Panc1 (cell line): ENCODE results near the gene KMT5C. TPM values are rescaled to one million over a fixed set of nuclear protein-coding genes. Genes with fewer than 3 reads are reported as not detected.
A peak's percentile ranks its signal among the peaks of the same experiment; 100 is the strongest.

Experiments used
- ATAC-seq: fragments of 200-7000 bp; cut with Tn5 transposase; 2 replicates; pipeline ENCODE4 v1.9.1; 2020; ENCODE audit warnings: mild to moderate bottlenecking, moderate library complexity
- BruUV-seq: library from RNA; stranded (reverse); fragments of 400-500 nt; replicated peaks from 2 replicates; lab custom pipeline; 2021; lab: Mats Ljungman, UMichigan
- CTCF ChIA-PET: fragments of 300-600 bp; sonication (Branson Sonifier 250); formaldehyde crosslinking; loops from one replicate; lab custom pipeline; 2022; ENCODE audit warnings: antibody characterized with exemption; lab: Charles Lee
- POLR2A ChIA-PET: fragments of 300-600 bp; sonication (Branson Sonifier 250); formaldehyde crosslinking; loops from one replicate; lab custom pipeline; 2022; ENCODE audit warnings: antibody characterized with exemption; lab: Charles Lee
- DNase-seq: peaks from one replicate; pipeline ENCODE4 v3.0.0-alpha.2; 2010; ENCODE audit warnings: low read depth, low spot score
- H3K27ac ChIP-seq: 2 replicates; pipeline ENCODE4 v1.5.1; 2011; ENCODE audit warnings: mild to moderate bottlenecking, low read length, inconsistent platforms
- H3K27me3 ChIP-seq: fragments of 200-500 bp; sonication (Bioruptor generic); 2 replicates; pipeline ENCODE4 v1.6.0; 2014; ENCODE audit warnings: low read length, inconsistent platforms; ENCODE audit not compliant: control insufficient read depth, insufficient read depth
- H3K36me3 ChIP-seq: fragments of 200-500 bp; sonication (Bioruptor generic); 2 replicates; pipeline ENCODE4 v1.5.1; 2014; ENCODE audit warnings: inconsistent platforms, mild to moderate bottlenecking, low read length, moderate library complexity; ENCODE audit not compliant: control insufficient read depth, insufficient read depth
- H3K4me1 ChIP-seq: 2 replicates; pipeline ENCODE4 v1.5.1; 2011; ENCODE audit warnings: inconsistent platforms, mild to moderate bottlenecking, low read length, moderate library complexity; ENCODE audit not compliant: control insufficient read depth, insufficient read depth
- H3K4me3 ChIP-seq, 2 experiments: 2 replicates each; pipeline ENCODE4 v1.5.1; 2011 to 2012; ENCODE audit warnings: low read depth in 2 of 2, low read length in 2 of 2, mild to moderate bottlenecking in 2 of 2, inconsistent platforms in 1 of 2, moderate library complexity in 1 of 2
- H3K9me3 ChIP-seq: fragments of 200-500 bp; sonication (Bioruptor generic); 2 replicates; pipeline ENCODE4 v1.5.1; 2014; ENCODE audit warnings: low read depth, mild to moderate bottlenecking, inconsistent platforms, low read length, moderate library complexity; ENCODE audit not compliant: control insufficient read depth, insufficient read depth
- CTCF ChIP-seq: fragments of 450-650 bp; IDR thresholded peaks from 2 replicates; pipeline ENCODE4 v1.5.1; 2017; ENCODE audit warnings: mild to moderate bottlenecking
- POLR2AphosphoS5 ChIP-seq: IDR thresholded peaks from 2 replicates; pipeline ENCODE4 v1.6.1; 2012; ENCODE audit warnings: mild to moderate bottlenecking, low read depth, low read length, moderate library complexity
- SIN3A ChIP-seq: IDR thresholded peaks from 2 replicates; pipeline ENCODE4 v1.6.1; 2012; ENCODE audit warnings: low read depth, mild to moderate bottlenecking, low read length, moderate library complexity, borderline replicate concordance; ENCODE audit not compliant: insufficient read depth
- TCF7L2 ChIP-seq: IDR thresholded peaks from 2 replicates; pipeline ENCODE4 v1.6.1; 2011; ENCODE audit warnings: mild to moderate bottlenecking, low read depth, low read length, inconsistent platforms
- in situ Hi-C: cut with HindIII; loops from 2 replicates; pipeline ENCODE4 v1.10.0; 2016; ENCODE audit warnings: low sequenced_read_pairs, low pct_unique_long_range_greater_than_20kb
- intact Hi-C: fragments of 100-400 bp; cut with micrococcal nuclease; formaldehyde crosslinking; loops from one replicate; pipeline ENCODE4 v1.10.0; 2022; ENCODE audit not compliant: unreplicated experiment
- total RNA-seq: library from RNA; stranded (reverse); gene quantifications from one replicate; pipeline ENCODE4 v1.2.1, GENCODE V29; 2021; ENCODE audit not compliant: unreplicated experiment
- TF ChIP-seq, protein P1 (sequence below), 2 experiments: IDR thresholded peaks; 2 replicates each; pipeline ENCODE4 v1.6.1; 2011 to 2012; ENCODE audit warnings: low read depth in 2 of 2, control low read depth in 1 of 2, low read length in 1 of 2, mild to moderate bottlenecking in 1 of 2, moderate library complexity in 1 of 2; ENCODE audit not compliant: insufficient read depth in 1 of 2

Gene KMT5C
- total RNA-seq, 1 experiment from 2014 or later, result 30.6 TPM

DNA sequence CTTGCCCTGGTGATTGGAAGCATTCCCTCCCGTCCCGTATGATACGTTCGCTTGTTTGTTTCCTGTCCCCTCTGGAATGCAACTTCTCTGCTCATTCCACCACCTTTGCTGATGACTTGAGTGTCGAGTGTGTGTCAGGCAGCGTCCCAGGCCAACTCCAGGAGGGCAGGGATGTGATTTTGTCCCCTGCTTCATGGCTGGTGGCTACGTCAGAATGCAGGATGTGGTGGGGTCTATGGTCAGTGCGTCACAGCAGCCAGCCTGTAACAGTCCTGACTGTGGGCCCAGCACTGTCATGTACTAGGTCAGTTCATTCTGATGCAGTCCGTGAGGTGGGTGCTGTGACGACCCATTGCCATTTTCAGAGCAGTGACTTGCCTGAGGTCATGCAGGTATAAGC lies 39.7 kb upstream of the KMT5C start:
- ChIA-PET CTCF (no interaction called here), POLR2A (interaction anchor here (0.7 kb wide), 1 partner anchor 39 kb away, joined by 12 read pairs; no protein-coding TSS in a partner anchor)
- no peak for TF ChIP-seq SIN3A
- no peak for TF ChIP-seq POLR2AphosphoS5
- TF ChIP-seq, protein P1, sequence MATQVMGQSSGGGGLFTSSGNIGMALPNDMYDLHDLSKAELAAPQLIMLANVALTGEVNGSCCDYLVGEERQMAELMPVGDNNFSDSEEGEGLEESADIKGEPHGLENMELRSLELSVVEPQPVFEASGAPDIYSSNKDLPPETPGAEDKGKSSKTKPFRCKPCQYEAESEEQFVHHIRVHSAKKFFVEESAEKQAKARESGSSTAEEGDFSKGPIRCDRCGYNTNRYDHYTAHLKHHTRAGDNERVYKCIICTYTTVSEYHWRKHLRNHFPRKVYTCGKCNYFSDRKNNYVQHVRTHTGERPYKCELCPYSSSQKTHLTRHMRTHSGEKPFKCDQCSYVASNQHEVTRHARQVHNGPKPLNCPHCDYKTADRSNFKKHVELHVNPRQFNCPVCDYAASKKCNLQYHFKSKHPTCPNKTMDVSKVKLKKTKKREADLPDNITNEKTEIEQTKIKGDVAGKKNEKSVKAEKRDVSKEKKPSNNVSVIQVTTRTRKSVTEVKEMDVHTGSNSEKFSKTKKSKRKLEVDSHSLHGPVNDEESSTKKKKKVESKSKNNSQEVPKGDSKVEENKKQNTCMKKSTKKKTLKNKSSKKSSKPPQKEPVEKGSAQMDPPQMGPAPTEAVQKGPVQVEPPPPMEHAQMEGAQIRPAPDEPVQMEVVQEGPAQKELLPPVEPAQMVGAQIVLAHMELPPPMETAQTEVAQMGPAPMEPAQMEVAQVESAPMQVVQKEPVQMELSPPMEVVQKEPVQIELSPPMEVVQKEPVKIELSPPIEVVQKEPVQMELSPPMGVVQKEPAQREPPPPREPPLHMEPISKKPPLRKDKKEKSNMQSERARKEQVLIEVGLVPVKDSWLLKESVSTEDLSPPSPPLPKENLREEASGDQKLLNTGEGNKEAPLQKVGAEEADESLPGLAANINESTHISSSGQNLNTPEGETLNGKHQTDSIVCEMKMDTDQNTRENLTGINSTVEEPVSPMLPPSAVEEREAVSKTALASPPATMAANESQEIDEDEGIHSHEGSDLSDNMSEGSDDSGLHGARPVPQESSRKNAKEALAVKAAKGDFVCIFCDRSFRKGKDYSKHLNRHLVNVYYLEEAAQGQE (IDR thresholded peaks at IDR 0.05; ENCODE audit: insufficient read depth in 1 of 2, low read depth in 2 of 2, low read length in 1 of 2), result no peak
- TF ChIP-seq TCF7L2, result no peak
- TF ChIP-seq CTCF, result no peak
- no peaks in the 10 kb centered on the region for H3K9me3 ChIP-seq
- H3K4me3 ChIP-seq, result no peak overlapping the region
- DNase-seq, result no peak
- no peak overlapping the region for H3K27ac ChIP-seq
- BruUV-seq, result no TSS peak
- peaks cover 8% of the 10 kb centered on the region for H3K4me1 ChIP-seq
- no peaks in the 10 kb centered on the region for H3K36me3 ChIP-seq
- H3K27me3 ChIP-seq, result no peaks in the 10 kb centered on the region
- no peak for ATAC-seq
- intact Hi-C loops (loop anchor here (10.0 kb wide), 1 partner anchor 75 kb away; the partner anchor contains the start of genes IL11 and TMEM190), in situ Hi-C loops (no loop called here)

DNA sequence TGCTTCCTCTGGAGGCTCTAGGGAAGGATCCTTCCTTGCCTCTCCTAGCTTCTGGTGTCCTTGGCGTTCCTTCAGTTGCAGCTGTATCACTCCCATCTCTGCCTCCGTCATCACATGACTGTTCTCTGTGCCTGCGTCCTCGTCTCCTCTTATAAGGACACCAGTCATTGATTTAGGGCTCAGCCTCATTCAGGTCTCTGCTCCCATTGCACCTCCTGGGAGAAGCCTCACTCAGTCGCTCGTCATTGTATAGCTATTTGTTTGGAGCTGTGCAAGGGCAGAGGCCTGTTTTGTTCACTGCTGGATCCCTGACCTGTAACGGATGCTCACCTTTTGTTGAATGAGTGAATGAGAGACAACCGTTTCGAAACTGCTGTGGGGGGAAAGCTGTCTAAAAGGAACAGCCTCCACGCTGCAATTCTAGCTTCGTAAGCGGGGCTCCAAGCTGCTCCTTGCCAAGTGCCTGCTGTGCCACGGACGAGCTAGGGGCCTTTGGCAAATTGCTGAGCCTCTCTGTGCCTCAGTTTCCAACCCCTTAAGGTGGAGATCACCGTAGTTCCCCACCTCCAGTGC lies 38.7 kb upstream of the KMT5C start:
- no peaks in the 10 kb centered on the region for H3K9me3 ChIP-seq
- in situ Hi-C loops (no loop called here), intact Hi-C loops (no loop called here)
- no peaks in the 10 kb centered on the region for H3K27me3 ChIP-seq
- no TSS peak for BruUV-seq
- ATAC-seq, result no peak
- CTCF ChIA-PET, result interaction anchor here (0.6 to 2.6 kb wide), 8 partner anchors 11 to 203 kb away, joined by 3 to 16 read pairs (median 6); partner anchors contain the start of gene KMT5C
- DNase-seq, result no peak
- peaks cover 8% of the 10 kb centered on the region for H3K4me1 ChIP-seq
- H3K4me3 ChIP-seq, result peak overlapping the region in 1 of 2 experiments; percentile 80; a peak in 3 of 4 replicates
- POLR2A ChIA-PET, result interaction anchor here (0.7 to 1.5 kb wide), 2 partner anchors 27 to 38 kb away, joined by 9 to 11 read pairs; partner anchors contain the start of gene KMT5C
- peak overlapping the region; percentile 75 for H3K27ac ChIP-seq
- no peaks in the 10 kb centered on the region for H3K36me3 ChIP-seq
- TF ChIP-seq CTCF (no peak), SIN3A (no peak), POLR2AphosphoS5 (no peak), TCF7L2 (no peak)
- TF ChIP-seq, protein P1 (IDR thresholded peaks at IDR 0.05; ENCODE audit: insufficient read depth in 1 of 2, low read depth in 2 of 2, low read length in 1 of 2), result no peak
